ENCODE data around the gene ATF2. TPM values are rescaled to one million over a fixed set of nuclear protein-coding genes. Genes with fewer than 3 reads are reported as not detected.

The ATF2 gene
- polyA plus RNA-seq, 3 donors = 17.4 to 24.0 (median 22.1) TPM

GRCh38 chr2:175074478-175074877, 93.5 kb downstream of the ATF2 start:
- Histone ChIP-seq H3K27me3 (ENCODE audit: control insufficient read depth in 2 of 2, insufficient read depth in 2 of 2, low read length in 2 of 2) (no peaks in the 10 kb centered on the region), H3K27ac (ENCODE audit: low read depth in 1 of 2, low read length in 2 of 2) (no peak overlapping the region), H3K4me2 (replicated peaks; ENCODE audit: extremely low read depth, low read length, poor library complexity, severe bottlenecking) (no peak overlapping the region), H4K20me1 (ENCODE audit: insufficient read depth, low read length) (no peaks in the 10 kb centered on the region), H3K4me3 (replicated peaks in 1 of 3; ENCODE audit: low read depth in 2 of 3, low read length in 3 of 3) (no peak overlapping the region), H3K36me3 (replicated peaks in 1 of 2; ENCODE audit: control insufficient read depth in 1 of 2, insufficient read depth in 2 of 2, low read length in 2 of 2) (peaks cover 57 to 79% of the 10 kb centered on the region in 2 donors), H3K4me1 (ENCODE audit: control insufficient read depth in 1 of 2, insufficient read depth in 2 of 2, low read length in 2 of 2) (no peaks in the 10 kb centered on the region), H3K9ac (ENCODE audit: insufficient read depth, low read length, poor library complexity, severe bottlenecking) (no peak overlapping the region), H3K79me2 (ENCODE audit: insufficient read depth, low read length) (no peaks in the 10 kb centered on the region), H3K9me3 (replicated peaks in 1 of 2; ENCODE audit: control insufficient read depth in 1 of 2, insufficient read depth in 1 of 2, low read length in 2 of 2) (no peaks in the 10 kb centered on the region), H2AFZ (ENCODE audit: insufficient read depth, low read depth, low read length, poor library complexity, severe bottlenecking) (no peak overlapping the region)
- intact Hi-C loops (cut with micrococcal nuclease) = no loop called here
- peaks cover 50 to 57% of the 10 kb centered on the region in 2 donors for H3K36me3 Mint-ChIP-seq
- H3K27me3 Mint-ChIP-seq (ENCODE audit: low read depth in 3 of 3) = no peaks in the 10 kb centered on the region
- WGBS (ENCODE audit: insufficient coverage) = 100% methylated on average over 1 of the region's 6 CpGs
- H3K4me1 Mint-ChIP-seq = no peaks in the 10 kb centered on the region
- peaks cover 0 to 2% (median 0%) of the 10 kb centered on the region in 7 donors for H3K9me3 Mint-ChIP-seq
- DNase-seq = no peak
- H3K4me3 Mint-ChIP-seq = no peak overlapping the region
- no peak overlapping the region for H3K27ac Mint-ChIP-seq
- TF ChIP-seq, protein P1, sequence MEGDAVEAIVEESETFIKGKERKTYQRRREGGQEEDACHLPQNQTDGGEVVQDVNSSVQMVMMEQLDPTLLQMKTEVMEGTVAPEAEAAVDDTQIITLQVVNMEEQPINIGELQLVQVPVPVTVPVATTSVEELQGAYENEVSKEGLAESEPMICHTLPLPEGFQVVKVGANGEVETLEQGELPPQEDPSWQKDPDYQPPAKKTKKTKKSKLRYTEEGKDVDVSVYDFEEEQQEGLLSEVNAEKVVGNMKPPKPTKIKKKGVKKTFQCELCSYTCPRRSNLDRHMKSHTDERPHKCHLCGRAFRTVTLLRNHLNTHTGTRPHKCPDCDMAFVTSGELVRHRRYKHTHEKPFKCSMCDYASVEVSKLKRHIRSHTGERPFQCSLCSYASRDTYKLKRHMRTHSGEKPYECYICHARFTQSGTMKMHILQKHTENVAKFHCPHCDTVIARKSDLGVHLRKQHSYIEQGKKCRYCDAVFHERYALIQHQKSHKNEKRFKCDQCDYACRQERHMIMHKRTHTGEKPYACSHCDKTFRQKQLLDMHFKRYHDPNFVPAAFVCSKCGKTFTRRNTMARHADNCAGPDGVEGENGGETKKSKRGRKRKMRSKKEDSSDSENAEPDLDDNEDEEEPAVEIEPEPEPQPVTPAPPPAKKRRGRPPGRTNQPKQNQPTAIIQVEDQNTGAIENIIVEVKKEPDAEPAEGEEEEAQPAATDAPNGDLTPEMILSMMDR (IDR thresholded peaks at IDR 0.05) = no peak

DNA sequence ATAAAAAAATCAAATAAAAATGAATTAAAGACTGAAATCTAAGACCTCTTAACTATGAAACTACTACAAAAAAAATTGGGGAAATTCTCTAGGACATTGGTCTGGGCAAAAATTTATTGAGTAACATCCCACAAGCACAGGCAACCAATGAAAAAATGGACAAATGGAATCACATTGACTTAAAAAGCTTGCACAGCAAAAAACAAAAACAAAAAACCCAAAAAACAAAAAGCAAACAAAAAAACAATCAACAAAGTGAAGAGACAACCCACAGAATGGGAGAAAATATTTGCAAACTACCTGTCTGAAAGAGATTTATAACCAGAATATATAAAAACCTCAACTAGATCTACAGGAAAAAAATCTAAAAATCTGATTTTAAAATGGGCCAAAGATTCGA, 99.5 kb downstream of the ATF2 start:
- Mint-ChIP-seq H3K4me3 (no peak overlapping the region), H3K9me3 (peaks cover 0 to 2% (median 0%) of the 10 kb centered on the region in 7 donors), H3K27ac (peak overlapping the region in 1 of 7 donors; percentile 42), H3K36me3 (peaks cover 39 to 52% of the 10 kb centered on the region in 2 donors), H3K4me1 (no peaks in the 10 kb centered on the region), H3K27me3 (ENCODE audit: low read depth in 3 of 3) (no peaks in the 10 kb centered on the region)
- H3K4me1 ChIP-seq (ENCODE audit: control insufficient read depth in 1 of 2, insufficient read depth in 2 of 2, low read length in 2 of 2) = no peaks in the 10 kb centered on the region
- H3K79me2 ChIP-seq (ENCODE audit: insufficient read depth, low read length) = no peaks in the 10 kb centered on the region
- TF ChIP-seq, protein P1 (IDR thresholded peaks at IDR 0.05) = no peak
- H3K9me3 ChIP-seq (replicated peaks in 1 of 2; ENCODE audit: control insufficient read depth in 1 of 2, insufficient read depth in 1 of 2, low read length in 2 of 2) = no peaks in the 10 kb centered on the region
- H3K4me3 ChIP-seq (replicated peaks in 1 of 3; ENCODE audit: low read depth in 2 of 3, low read length in 3 of 3) = no peak overlapping the region
- no peak overlapping the region for H3K9ac ChIP-seq (ENCODE audit: insufficient read depth, low read length, poor library complexity, severe bottlenecking)
- DNase-seq = no peak
- intact Hi-C loops (cut with micrococcal nuclease) = no loop called here
- no peaks in the 10 kb centered on the region for H3K27me3 ChIP-seq (ENCODE audit: control insufficient read depth in 2 of 2, insufficient read depth in 2 of 2, low read length in 2 of 2)
- H2AFZ ChIP-seq (ENCODE audit: insufficient read depth, low read depth, low read length, poor library complexity, severe bottlenecking) = no peak overlapping the region
- no peak overlapping the region for H3K4me2 ChIP-seq (replicated peaks; ENCODE audit: extremely low read depth, low read length, poor library complexity, severe bottlenecking)
- no peak overlapping the region for H3K27ac ChIP-seq (ENCODE audit: low read depth in 1 of 2, low read length in 2 of 2)
- H3K36me3 ChIP-seq (replicated peaks in 1 of 2; ENCODE audit: control insufficient read depth in 1 of 2, insufficient read depth in 2 of 2, low read length in 2 of 2) = peaks cover 26 to 57% of the 10 kb centered on the region in 2 donors
- no CpG with 5 or more reads among the region's 1 CpG for WGBS (ENCODE audit: insufficient coverage)
- H4K20me1 ChIP-seq (ENCODE audit: insufficient read depth, low read length) = no peaks in the 10 kb centered on the region
